Panc1 (cell line): ENCODE data around the gene CTDSPL2. TPM values are rescaled to one million over a fixed set of nuclear protein-coding genes. Genes with fewer than 3 reads are reported as not detected.

Source experiments
- ATAC-seq: fragments of 200-7000 bp; cut with Tn5 transposase; 2 replicates; pipeline ENCODE4 v1.9.1; 2020; ENCODE audit warnings: mild to moderate bottlenecking, moderate library complexity
- BruUV-seq: library from RNA; stranded (reverse); fragments of 400-500 nt; replicated peaks from 2 replicates; lab custom pipeline; 2021; lab: Mats Ljungman, UMichigan
- CTCF ChIA-PET: fragments of 300-600 bp; sonication (Branson Sonifier 250); formaldehyde crosslinking; loops from one replicate; lab custom pipeline; 2022; ENCODE audit warnings: antibody characterized with exemption; lab: Charles Lee
- POLR2A ChIA-PET: fragments of 300-600 bp; sonication (Branson Sonifier 250); formaldehyde crosslinking; loops from one replicate; lab custom pipeline; 2022; ENCODE audit warnings: antibody characterized with exemption; lab: Charles Lee
- DNase-seq: peaks from one replicate; pipeline ENCODE4 v3.0.0-alpha.2; 2010; ENCODE audit warnings: low read depth, low spot score
- H3K27ac ChIP-seq: 2 replicates; pipeline ENCODE4 v1.5.1; 2011; ENCODE audit warnings: mild to moderate bottlenecking, low read length, inconsistent platforms
- H3K27me3 ChIP-seq: fragments of 200-500 bp; sonication (Bioruptor generic); 2 replicates; pipeline ENCODE4 v1.6.0; 2014; ENCODE audit warnings: low read length, inconsistent platforms; ENCODE audit not compliant: control insufficient read depth, insufficient read depth
- H3K36me3 ChIP-seq: fragments of 200-500 bp; sonication (Bioruptor generic); 2 replicates; pipeline ENCODE4 v1.5.1; 2014; ENCODE audit warnings: inconsistent platforms, mild to moderate bottlenecking, low read length, moderate library complexity; ENCODE audit not compliant: control insufficient read depth, insufficient read depth
- H3K4me1 ChIP-seq: 2 replicates; pipeline ENCODE4 v1.5.1; 2011; ENCODE audit warnings: inconsistent platforms, mild to moderate bottlenecking, low read length, moderate library complexity; ENCODE audit not compliant: control insufficient read depth, insufficient read depth
- H3K4me3 ChIP-seq, 2 experiments: 2 replicates each; pipeline ENCODE4 v1.5.1; 2011 to 2012; ENCODE audit warnings: low read depth in 2 of 2, low read length in 2 of 2, mild to moderate bottlenecking in 2 of 2, inconsistent platforms in 1 of 2, moderate library complexity in 1 of 2
- H3K9me3 ChIP-seq: fragments of 200-500 bp; sonication (Bioruptor generic); 2 replicates; pipeline ENCODE4 v1.5.1; 2014; ENCODE audit warnings: low read depth, mild to moderate bottlenecking, inconsistent platforms, low read length, moderate library complexity; ENCODE audit not compliant: control insufficient read depth, insufficient read depth
- POLR2AphosphoS5 ChIP-seq: IDR thresholded peaks from 2 replicates; pipeline ENCODE4 v1.6.1; 2012; ENCODE audit warnings: mild to moderate bottlenecking, low read depth, low read length, moderate library complexity
- SIN3A ChIP-seq: IDR thresholded peaks from 2 replicates; pipeline ENCODE4 v1.6.1; 2012; ENCODE audit warnings: low read depth, mild to moderate bottlenecking, low read length, moderate library complexity, borderline replicate concordance; ENCODE audit not compliant: insufficient read depth
- TCF7L2 ChIP-seq: IDR thresholded peaks from 2 replicates; pipeline ENCODE4 v1.6.1; 2011; ENCODE audit warnings: mild to moderate bottlenecking, low read depth, low read length, inconsistent platforms
- in situ Hi-C: cut with HindIII; loops from 2 replicates; pipeline ENCODE4 v1.10.0; 2016; ENCODE audit warnings: low sequenced_read_pairs, low pct_unique_long_range_greater_than_20kb
- intact Hi-C: fragments of 100-400 bp; cut with micrococcal nuclease; formaldehyde crosslinking; loops from one replicate; pipeline ENCODE4 v1.10.0; 2022; ENCODE audit not compliant: unreplicated experiment
- total RNA-seq: library from RNA; stranded (reverse); gene quantifications from one replicate; pipeline ENCODE4 v1.2.1, GENCODE V29; 2021; ENCODE audit not compliant: unreplicated experiment
- TF ChIP-seq, protein P1 (sequence below), 2 experiments: IDR thresholded peaks; 2 replicates each; pipeline ENCODE4 v1.6.1; 2011 to 2012; ENCODE audit warnings: low read depth in 2 of 2, control low read depth in 1 of 2, low read length in 1 of 2, mild to moderate bottlenecking in 1 of 2, moderate library complexity in 1 of 2; ENCODE audit not compliant: insufficient read depth in 1 of 2
- TF ChIP-seq, protein P2 (sequence below): fragments of 450-650 bp; IDR thresholded peaks from 2 replicates; pipeline ENCODE4 v1.5.1; 2017; ENCODE audit warnings: mild to moderate bottlenecking

The CTDSPL2 gene
- total RNA-seq, 1 experiment from 2014 or later: 70.6 TPM

DNA sequence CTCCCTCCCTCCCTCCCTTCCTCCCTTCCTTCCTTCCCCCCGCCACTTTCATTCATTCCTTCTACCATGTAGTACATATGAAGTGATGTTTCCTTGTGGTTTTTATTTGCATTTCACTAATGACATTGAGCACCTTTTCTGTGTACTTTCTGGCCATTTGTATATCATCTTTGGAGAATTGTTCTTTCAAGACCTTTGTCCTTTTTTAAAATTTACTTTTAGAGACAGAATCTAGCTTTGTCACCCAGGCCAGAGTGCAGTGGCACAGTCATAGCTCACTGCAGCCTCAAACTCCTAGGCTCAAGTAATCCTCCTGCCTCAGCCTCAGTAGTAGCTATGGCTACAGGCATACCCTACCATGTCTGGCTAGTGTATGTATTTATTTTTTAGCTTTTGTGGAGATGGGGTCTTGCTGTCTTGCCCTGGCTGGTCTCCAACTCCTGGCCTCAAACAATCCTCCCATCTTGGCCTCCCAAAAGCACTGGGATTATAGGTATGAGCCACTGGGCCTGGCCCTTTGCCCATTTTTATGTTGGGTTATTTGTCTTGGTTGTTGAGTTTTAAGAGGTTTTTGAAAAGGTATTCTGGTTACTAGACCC is 42.0 kb upstream of the CTDSPL2 start:
- Histone ChIP-seq H3K4me1 (no peaks in the 10 kb centered on the region), H3K9me3 (no peaks in the 10 kb centered on the region), H3K27me3 (no peaks in the 10 kb centered on the region), H3K27ac (no peak overlapping the region), H3K4me3 (no peak overlapping the region), H3K36me3 (0 out of 2 replicates have a peak, but pooled peaks cover 4% of the 10 kb centered on the region)
- ATAC-seq (no peak), DNase-seq (no peak)
- in situ Hi-C loops: no loop called here
- intact Hi-C loops: no loop called here
- POLR2A ChIA-PET: no interaction called here
- TF ChIP-seq, protein P1, sequence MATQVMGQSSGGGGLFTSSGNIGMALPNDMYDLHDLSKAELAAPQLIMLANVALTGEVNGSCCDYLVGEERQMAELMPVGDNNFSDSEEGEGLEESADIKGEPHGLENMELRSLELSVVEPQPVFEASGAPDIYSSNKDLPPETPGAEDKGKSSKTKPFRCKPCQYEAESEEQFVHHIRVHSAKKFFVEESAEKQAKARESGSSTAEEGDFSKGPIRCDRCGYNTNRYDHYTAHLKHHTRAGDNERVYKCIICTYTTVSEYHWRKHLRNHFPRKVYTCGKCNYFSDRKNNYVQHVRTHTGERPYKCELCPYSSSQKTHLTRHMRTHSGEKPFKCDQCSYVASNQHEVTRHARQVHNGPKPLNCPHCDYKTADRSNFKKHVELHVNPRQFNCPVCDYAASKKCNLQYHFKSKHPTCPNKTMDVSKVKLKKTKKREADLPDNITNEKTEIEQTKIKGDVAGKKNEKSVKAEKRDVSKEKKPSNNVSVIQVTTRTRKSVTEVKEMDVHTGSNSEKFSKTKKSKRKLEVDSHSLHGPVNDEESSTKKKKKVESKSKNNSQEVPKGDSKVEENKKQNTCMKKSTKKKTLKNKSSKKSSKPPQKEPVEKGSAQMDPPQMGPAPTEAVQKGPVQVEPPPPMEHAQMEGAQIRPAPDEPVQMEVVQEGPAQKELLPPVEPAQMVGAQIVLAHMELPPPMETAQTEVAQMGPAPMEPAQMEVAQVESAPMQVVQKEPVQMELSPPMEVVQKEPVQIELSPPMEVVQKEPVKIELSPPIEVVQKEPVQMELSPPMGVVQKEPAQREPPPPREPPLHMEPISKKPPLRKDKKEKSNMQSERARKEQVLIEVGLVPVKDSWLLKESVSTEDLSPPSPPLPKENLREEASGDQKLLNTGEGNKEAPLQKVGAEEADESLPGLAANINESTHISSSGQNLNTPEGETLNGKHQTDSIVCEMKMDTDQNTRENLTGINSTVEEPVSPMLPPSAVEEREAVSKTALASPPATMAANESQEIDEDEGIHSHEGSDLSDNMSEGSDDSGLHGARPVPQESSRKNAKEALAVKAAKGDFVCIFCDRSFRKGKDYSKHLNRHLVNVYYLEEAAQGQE (IDR thresholded peaks at IDR 0.05; ENCODE audit: insufficient read depth in 1 of 2, low read depth in 2 of 2, low read length in 1 of 2): no peak
- TF ChIP-seq POLR2AphosphoS5: no peak
- TF ChIP-seq SIN3A: no peak
- TF ChIP-seq, protein P2, sequence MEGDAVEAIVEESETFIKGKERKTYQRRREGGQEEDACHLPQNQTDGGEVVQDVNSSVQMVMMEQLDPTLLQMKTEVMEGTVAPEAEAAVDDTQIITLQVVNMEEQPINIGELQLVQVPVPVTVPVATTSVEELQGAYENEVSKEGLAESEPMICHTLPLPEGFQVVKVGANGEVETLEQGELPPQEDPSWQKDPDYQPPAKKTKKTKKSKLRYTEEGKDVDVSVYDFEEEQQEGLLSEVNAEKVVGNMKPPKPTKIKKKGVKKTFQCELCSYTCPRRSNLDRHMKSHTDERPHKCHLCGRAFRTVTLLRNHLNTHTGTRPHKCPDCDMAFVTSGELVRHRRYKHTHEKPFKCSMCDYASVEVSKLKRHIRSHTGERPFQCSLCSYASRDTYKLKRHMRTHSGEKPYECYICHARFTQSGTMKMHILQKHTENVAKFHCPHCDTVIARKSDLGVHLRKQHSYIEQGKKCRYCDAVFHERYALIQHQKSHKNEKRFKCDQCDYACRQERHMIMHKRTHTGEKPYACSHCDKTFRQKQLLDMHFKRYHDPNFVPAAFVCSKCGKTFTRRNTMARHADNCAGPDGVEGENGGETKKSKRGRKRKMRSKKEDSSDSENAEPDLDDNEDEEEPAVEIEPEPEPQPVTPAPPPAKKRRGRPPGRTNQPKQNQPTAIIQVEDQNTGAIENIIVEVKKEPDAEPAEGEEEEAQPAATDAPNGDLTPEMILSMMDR: no peak
- TF ChIP-seq TCF7L2: no peak
- CTCF ChIA-PET: no interaction called here
- BruUV-seq: no TSS peak

DNA sequence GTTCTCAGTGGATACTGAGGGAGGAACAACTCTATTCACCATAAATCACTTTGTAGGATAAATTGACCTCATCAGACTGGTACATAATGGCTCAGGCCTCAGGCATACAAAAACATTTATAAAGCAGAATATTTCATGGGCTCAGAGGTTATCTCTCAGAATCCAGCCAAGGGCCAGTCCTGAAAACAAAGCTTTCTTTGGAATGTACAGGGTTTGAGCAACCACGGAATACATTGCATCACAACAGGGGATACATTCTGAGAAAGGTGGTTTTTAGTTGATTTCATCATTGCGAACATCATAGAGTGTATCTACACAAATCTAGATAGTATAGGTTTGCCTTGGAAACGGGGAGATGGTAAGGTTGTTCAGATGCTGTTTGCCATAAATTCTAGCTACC is 33.4 kb upstream of the CTDSPL2 start:
- in situ Hi-C loops: no loop called here
- H3K4me1 ChIP-seq: no peaks in the 10 kb centered on the region
- ChIA-PET POLR2A (interaction anchor here (0.6 kb wide), 1 partner anchor 569 kb away, joined by 3 read pairs; the partner anchor contains the start of gene MFAP1), CTCF (no interaction called here)
- no peaks in the 10 kb centered on the region for H3K9me3 ChIP-seq
- ATAC-seq (no peak), DNase-seq (no peak)
- no TSS peak for BruUV-seq
- TF ChIP-seq, protein P2: no peak
- TF ChIP-seq, protein P1 (IDR thresholded peaks at IDR 0.05; ENCODE audit: insufficient read depth in 1 of 2, low read depth in 2 of 2, low read length in 1 of 2): no peak
- TF ChIP-seq SIN3A (no peak), TCF7L2 (no peak), POLR2AphosphoS5 (no peak)
- H3K27ac ChIP-seq: no peak overlapping the region
- no peaks in the 10 kb centered on the region for H3K36me3 ChIP-seq
- intact Hi-C loops: no loop called here
- no peaks in the 10 kb centered on the region for H3K27me3 ChIP-seq
- H3K4me3 ChIP-seq: no peak overlapping the region
